Measurements from ENCODE around the gene LAMC3.

Gene LAMC3

GRCh38 chr9:131043646-131044045, 34.7 kb downstream of the LAMC3 start:
- Mint-ChIP-seq H3K9me3 (peaks cover 2% of the 10 kb centered on the region), H3K4me3 (no peak overlapping the region), H3K4me1 (no peaks in the 10 kb centered on the region), H3K36me3 (ENCODE audit: low read depth) (peaks cover 8% of the 10 kb centered on the region), H3K27me3 (ENCODE audit: low read depth) (peaks cover 14% of the 10 kb centered on the region), H3K27ac (no peak overlapping the region)
- no peak for TF ChIP-seq CTCF (IDR thresholded peaks at IDR 0.05; ENCODE audit: unreplicated experiment in 3 of 3)

GRCh38 chr9:131045300-131046092, 36.5 kb downstream of the LAMC3 start:
- Mint-ChIP-seq H3K27me3 (ENCODE audit: low read depth) (peaks cover 9% of the 10 kb centered on the region), H3K27ac (no peak overlapping the region), H3K36me3 (ENCODE audit: low read depth) (peaks cover 12% of the 10 kb centered on the region), H3K4me3 (no peak overlapping the region), H3K9me3 (peaks cover 2% of the 10 kb centered on the region), H3K4me1 (no peaks in the 10 kb centered on the region)
- no peak for TF ChIP-seq CTCF (IDR thresholded peaks at IDR 0.05; ENCODE audit: unreplicated experiment in 3 of 3)

GRCh38 chr9:131046093-131046380, 37.1 kb downstream of the LAMC3 start:
- no peak overlapping the region for H3K4me3 Mint-ChIP-seq
- peaks cover 5% of the 10 kb centered on the region for H3K27me3 Mint-ChIP-seq (ENCODE audit: low read depth)
- no peaks in the 10 kb centered on the region for H3K4me1 Mint-ChIP-seq
- TF ChIP-seq CTCF (IDR thresholded peaks at IDR 0.05; ENCODE audit: unreplicated experiment in 3 of 3): no peak
- H3K27ac Mint-ChIP-seq: no peak overlapping the region
- peaks cover 2% of the 10 kb centered on the region for H3K9me3 Mint-ChIP-seq
- H3K36me3 Mint-ChIP-seq (ENCODE audit: low read depth): peaks cover 12% of the 10 kb centered on the region

DNA sequence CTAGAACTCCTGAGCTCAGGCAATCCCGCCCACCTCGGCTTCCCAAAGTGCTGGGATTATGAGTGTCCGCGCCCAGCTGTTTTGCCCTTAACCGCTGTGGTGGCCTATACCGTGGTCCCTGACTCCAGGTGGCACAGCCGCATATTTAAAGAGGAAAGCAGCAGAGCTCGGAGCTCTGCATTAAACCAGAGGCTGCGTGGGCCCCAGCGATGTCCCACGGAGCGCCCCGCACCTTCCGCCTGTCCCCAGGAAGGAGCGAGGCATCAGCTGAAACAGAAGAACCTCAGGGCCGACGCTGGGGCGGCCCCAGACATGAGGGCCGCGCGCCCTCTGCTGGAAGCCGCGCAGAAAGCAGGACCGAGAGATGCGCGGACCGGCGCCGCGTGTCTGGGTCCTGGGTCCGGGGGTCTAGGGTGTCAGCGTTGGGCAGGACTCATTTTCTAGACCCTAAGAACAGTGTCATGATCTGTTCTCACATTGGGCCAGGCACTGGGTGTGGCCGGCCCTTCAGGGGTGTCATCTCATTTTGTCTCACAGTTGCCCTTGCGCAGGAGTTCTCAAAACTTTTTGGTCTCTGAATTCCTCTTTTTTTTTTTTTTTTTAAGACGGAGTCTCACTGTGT, 37.7 kb downstream of the LAMC3 start:
- Mint-ChIP-seq H3K4me1 (no peaks in the 10 kb centered on the region), H3K27me3 (ENCODE audit: low read depth) (peaks cover 4% of the 10 kb centered on the region), H3K9me3 (peaks cover 2% of the 10 kb centered on the region)

GRCh38 chr9:131048332-131048731, 39.4 kb downstream of the LAMC3 start:
- H3K4me1 Mint-ChIP-seq: no peaks in the 10 kb centered on the region
- H3K27ac Mint-ChIP-seq: no peak overlapping the region
- peaks cover 11% of the 10 kb centered on the region for H3K36me3 Mint-ChIP-seq (ENCODE audit: low read depth)
- TF ChIP-seq CTCF (IDR thresholded peaks at IDR 0.05; ENCODE audit: unreplicated experiment in 3 of 3): no peak
- H3K9me3 Mint-ChIP-seq: peaks cover 2% of the 10 kb centered on the region
- H3K27me3 Mint-ChIP-seq (ENCODE audit: low read depth): peaks cover 4% of the 10 kb centered on the region
- no peak overlapping the region for H3K4me3 Mint-ChIP-seq

More for the DNA sequence above, 37.7 kb downstream of the LAMC3 start:
- Mint-ChIP-seq H3K27ac (no peak overlapping the region), H3K36me3 (ENCODE audit: low read depth) (peaks cover 12% of the 10 kb centered on the region), H3K4me3 (no peak overlapping the region)
- peak; percentile 92 to 98 (median 96) for TF ChIP-seq CTCF (IDR thresholded peaks at IDR 0.05; ENCODE audit: unreplicated experiment in 3 of 3)

GRCh38 chr9:131048820-131049219, 39.8 kb downstream of the LAMC3 start:
- Mint-ChIP-seq H3K27ac (no peak overlapping the region), H3K4me3 (no peak overlapping the region), H3K27me3 (ENCODE audit: low read depth) (peaks cover 4% of the 10 kb centered on the region), H3K4me1 (no peaks in the 10 kb centered on the region), H3K9me3 (peaks cover 2% of the 10 kb centered on the region), H3K36me3 (ENCODE audit: low read depth) (peaks cover 7% of the 10 kb centered on the region)
- TF ChIP-seq CTCF (IDR thresholded peaks at IDR 0.05; ENCODE audit: unreplicated experiment in 3 of 3): no peak

All from nephron (organoid).